GM23248 (cell line): ENCODE results near the gene SMCHD1. TPM values are rescaled to one million over a fixed set of nuclear protein-coding genes. Genes with fewer than 3 reads are reported as not detected.
"Not testable (repeated sequence)": the region's sequence is repeated elsewhere in the genome, so short reads cannot be mapped to it uniquely, and the experiment has no call there.

Experiments
- DNase-seq: peaks from one replicate; pipeline ENCODE4 v3.0.0-alpha.2; 2015
- H2AFZ ChIP-seq: fragments of 200-600 bp; sonication (generic); 2 replicates; pipeline ENCODE4 v1.6.1; 2016; ENCODE audit warnings: antibody characterized with exemption
- H3F3A ChIP-seq: fragments of 200-600 bp; sonication (generic); 2 replicates; pipeline ENCODE4 v1.6.1; 2016; ENCODE audit warnings: mild to moderate bottlenecking, antibody characterized with exemption, mixed run types; ENCODE audit not compliant: insufficient read depth
- H3K27ac ChIP-seq: fragments of 200-600 bp; sonication (generic); 2 replicates; pipeline ENCODE4 v1.5.1; 2016; ENCODE audit warnings: mild to moderate bottlenecking
- H3K27me3 ChIP-seq: fragments of 200-600 bp; sonication (generic); replicated peaks from 2 replicates; pipeline ENCODE4 v1.6.1; 2016; ENCODE audit warnings: mild to moderate bottlenecking; ENCODE audit not compliant: insufficient read depth
- H3K36me3 ChIP-seq: fragments of 200-600 bp; sonication (generic); 2 replicates; pipeline ENCODE4 v1.6.1; 2016; ENCODE audit warnings: low read depth, mild to moderate bottlenecking
- H3K4me1 ChIP-seq: fragments of 200-600 bp; sonication (generic); 2 replicates; pipeline ENCODE4 v1.6.1; 2016; ENCODE audit warnings: mild to moderate bottlenecking; ENCODE audit not compliant: insufficient read depth
- H3K4me2 ChIP-seq: fragments of 200-600 bp; sonication (generic); one replicate; pipeline ENCODE4 v1.6.1; 2016; ENCODE audit warnings: mild to moderate bottlenecking; ENCODE audit not compliant: unreplicated experiment
- H3K4me3 ChIP-seq: fragments of 200-600 bp; sonication (generic); 2 replicates; pipeline ENCODE4 v1.5.1; 2016; ENCODE audit warnings: mild to moderate bottlenecking
- H3K79me2 ChIP-seq: fragments of 200-600 bp; sonication (generic); 2 replicates; pipeline ENCODE4 v1.6.1; 2016; ENCODE audit warnings: mild to moderate bottlenecking; ENCODE audit not compliant: insufficient read depth
- H3K9ac ChIP-seq: fragments of 200-600 bp; sonication (generic); 2 replicates; pipeline ENCODE4 v1.6.1; 2016; ENCODE audit warnings: mild to moderate bottlenecking
- H3K9me2 ChIP-seq: fragments of 200-600 bp; sonication (generic); 2 replicates; pipeline ENCODE4 v1.6.1; 2016; ENCODE audit warnings: mixed run types, mild to moderate bottlenecking, moderate library complexity; ENCODE audit not compliant: insufficient read depth
- H3K9me3 ChIP-seq: fragments of 200-600 bp; sonication (generic); one replicate; pipeline ENCODE4 v1.6.1; 2017; ENCODE audit warnings: low read depth
- H4K20me1 ChIP-seq: fragments of 200-600 bp; sonication (generic); 2 replicates; pipeline ENCODE4 v1.6.0; 2016; ENCODE audit not compliant: insufficient read depth
- EZH2 ChIP-seq: fragments of 200-600 bp; sonication (generic); IDR thresholded peaks from 2 replicates; pipeline ENCODE4 v1.6.1; 2018; ENCODE audit warnings: antibody characterized with exemption, mild to moderate bottlenecking; ENCODE audit not compliant: insufficient read depth, poor library complexity, severe bottlenecking
- EZH2phosphoT487 ChIP-seq: fragments of 200-600 bp; sonication (generic); IDR thresholded peaks from 2 replicates; pipeline ENCODE4 v1.6.1; 2018; ENCODE audit warnings: antibody characterized with exemption, moderate library complexity, mild to moderate bottlenecking, low read depth; ENCODE audit not compliant: insufficient read depth
- WGBS, 2 experiments: methylation state at CpG; one replicate each; pipeline ENCODE4 v1.1.6; 2015 to 2017; ENCODE audit warnings: low lambda C conversion rate in 2 of 2, low coverage in 1 of 2; ENCODE audit errors: missing lambda C conversion rate in 2 of 2; 5-methylcytosine and 5-hydroxymethylcytosine counted together
- in situ Hi-C: fragments of 300-500 bp; cut with MboI; formaldehyde crosslinking; loops from 2 replicates; pipeline ENCODE4 v1.15.0; 2020
- polyA plus RNA-seq: library from polyadenylated mRNA; unstranded; fragments of >200 nt; fragmentation: Nextera tagmentation; extraction: Ambion mirVana; gene quantifications from 2 replicates; pipeline ENCODE4 v1.2.1, GENCODE V29; 2016
- total RNA-seq: library from RNA; depleted of rRNA; stranded (reverse); fragments of >200 nt; shearing (Covaris generic); gene quantifications from 2 replicates; pipeline ENCODE4 v1.2.3, GENCODE V29; 2014

The SMCHD1 gene
- total and polyA plus RNA-seq, 2 experiments from 2014 or later, result 6.4 to 34.0 TPM

DNA sequence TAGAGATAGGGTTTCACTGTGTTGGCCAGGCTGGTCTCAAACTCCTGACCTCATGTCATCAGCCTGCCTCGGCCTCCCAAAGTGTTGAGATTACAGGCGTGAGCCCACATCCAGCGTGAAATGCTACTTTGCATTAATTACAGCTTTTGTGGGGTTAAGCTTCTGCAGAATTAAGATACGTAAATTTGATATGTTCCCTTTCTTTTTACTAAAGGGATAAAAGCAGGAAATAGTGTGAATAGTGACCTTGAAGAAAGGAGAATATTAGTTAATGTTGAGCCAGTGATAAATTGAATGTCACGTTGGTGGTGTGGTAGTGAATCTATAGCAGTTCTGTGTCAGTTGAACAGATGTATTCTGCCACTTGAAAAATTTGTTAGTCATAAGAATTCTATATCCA, 16.9 kb downstream of the SMCHD1 start:
- 96 to 97% methylated on average over 5 of the region's 5 CpGs for WGBS, 2 experiments
- Histone ChIP-seq H3K4me3 (no peak overlapping the region), H3K79me2 (peaks cover 91% of the 10 kb centered on the region), H4K20me1 (no peaks in the 10 kb centered on the region), H3K27me3 (no peaks in the 10 kb centered on the region), H3K9me2 (no peaks in the 10 kb centered on the region), H3K27ac (no peak overlapping the region), H3K36me3 (peaks cover 48% of the 10 kb centered on the region), H3K4me2 (no peak overlapping the region), H3F3A (no peaks in the 10 kb centered on the region), H3K9me3 (no peaks in the 10 kb centered on the region), H2AFZ (no peak overlapping the region), H3K9ac (no peak overlapping the region), H3K4me1 (no peaks in the 10 kb centered on the region)
- TF ChIP-seq EZH2phosphoT487, result no peak
- no peak for TF ChIP-seq EZH2
- in situ Hi-C loops, result no loop called here
- DNase-seq, result no peak

DNA sequence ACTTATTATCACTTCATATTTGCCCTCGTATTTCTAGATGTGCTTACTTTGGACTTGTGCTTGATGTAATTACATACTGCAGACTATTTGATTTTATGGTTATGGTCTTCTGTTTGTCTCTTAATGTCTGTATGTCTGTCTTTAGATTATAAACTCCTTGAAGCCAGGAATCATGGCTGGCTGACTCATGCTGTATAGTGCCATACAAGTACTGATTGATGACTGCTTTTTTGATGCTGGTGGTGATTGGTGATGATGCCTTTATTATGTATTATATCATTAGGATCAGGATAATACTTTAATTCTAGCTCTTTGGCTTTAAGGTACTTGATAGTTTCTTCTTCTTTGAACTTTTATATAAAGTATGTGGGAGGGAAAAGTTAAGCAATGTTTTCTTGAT, 17.3 kb downstream of the SMCHD1 start:
- no peak overlapping the region for H3K4me2 ChIP-seq
- H3K36me3 ChIP-seq, result peaks cover 48% of the 10 kb centered on the region
- no peak overlapping the region for H3K4me3 ChIP-seq
- H3K79me2 ChIP-seq, result peaks cover 87% of the 10 kb centered on the region
- no peaks in the 10 kb centered on the region for H3K4me1 ChIP-seq
- 100% methylated on average over 1 of the region's 1 CpG for WGBS, 2 experiments
- no peaks in the 10 kb centered on the region for H3K27me3 ChIP-seq
- no peaks in the 10 kb centered on the region for H3K9me3 ChIP-seq
- TF ChIP-seq EZH2, result no peak
- no peak for TF ChIP-seq EZH2phosphoT487
- H2AFZ ChIP-seq, result no peak overlapping the region
- DNase-seq, result no peak
- no peak overlapping the region for H3K9ac ChIP-seq
- in situ Hi-C loops, result no loop called here
- no peaks in the 10 kb centered on the region for H3K9me2 ChIP-seq
- no peaks in the 10 kb centered on the region for H4K20me1 ChIP-seq
- no peak overlapping the region for H3K27ac ChIP-seq
- H3F3A ChIP-seq, result no peaks in the 10 kb centered on the region

DNA sequence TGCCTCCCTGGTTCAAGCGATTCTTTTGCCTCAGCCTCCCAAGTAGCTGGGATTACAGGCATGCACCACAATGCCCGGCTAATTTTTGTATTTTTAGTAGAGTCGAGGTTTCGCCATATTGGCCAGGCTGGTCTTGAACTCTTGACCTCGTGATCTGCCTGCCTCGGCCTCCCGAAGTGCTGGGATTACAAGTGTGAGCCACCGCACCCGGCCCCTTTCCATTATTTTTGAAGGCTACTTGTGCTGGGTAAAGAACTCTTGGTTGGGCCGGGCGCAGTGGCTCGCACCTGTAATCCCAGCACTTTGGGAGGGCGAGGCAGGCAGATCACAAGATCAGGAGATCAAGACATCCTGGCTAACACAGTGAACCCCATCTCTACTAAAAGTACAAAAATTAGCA, 23.4 kb downstream of the SMCHD1 start:
- H3K4me2 ChIP-seq, H3K36me3 ChIP-seq, H3K9me3 ChIP-seq, H3F3A ChIP-seq, in situ Hi-C loops, H4K20me1 ChIP-seq, H3K4me3 ChIP-seq, H3K4me1 ChIP-seq, H3K9me2 ChIP-seq, H3K27me3 ChIP-seq, H3K27ac ChIP-seq, H2AFZ ChIP-seq, DNase-seq, H3K9ac ChIP-seq: not testable (repeated sequence)
- WGBS, 2 experiments, result 97% methylated on average over 13 of the region's 13 CpGs
- peaks cover 77% of the 10 kb centered on the region for H3K79me2 ChIP-seq

GRCh38 chr18:2680216-2680792, 24.8 kb downstream of the SMCHD1 start:
- in situ Hi-C loops, result loop anchor here (10.0 kb wide), 1 partner anchor 64 kb away; no protein-coding TSS in a partner anchor
- no peaks in the 10 kb centered on the region for H3K9me2 ChIP-seq
- DNase-seq, result no peak
- H3K27me3 ChIP-seq, result no peaks in the 10 kb centered on the region
- 29% methylated on average over 2 of the region's 2 CpGs for WGBS, 2 experiments
- no peaks in the 10 kb centered on the region; the same call in none of the 2 replicates for H3F3A ChIP-seq
- H3K9ac ChIP-seq, result no peak overlapping the region
- no peak overlapping the region for H2AFZ ChIP-seq
- TF ChIP-seq EZH2phosphoT487 (no peak), EZH2 (no peak)
- no peak overlapping the region for H3K27ac ChIP-seq
- no peaks in the 10 kb centered on the region for H3K9me3 ChIP-seq
- peaks cover 6% of the 10 kb centered on the region; the same call in 1 of the 2 replicates for H3K4me1 ChIP-seq
- H3K79me2 ChIP-seq, result peaks cover 77% of the 10 kb centered on the region
- no peak overlapping the region for H3K4me2 ChIP-seq
- H3K36me3 ChIP-seq, result peaks cover under 1% of the 10 kb centered on the region; the same call in 1 of the 2 replicates
- H4K20me1 ChIP-seq, result no peaks in the 10 kb centered on the region
- no peak overlapping the region for H3K4me3 ChIP-seq

DNA sequence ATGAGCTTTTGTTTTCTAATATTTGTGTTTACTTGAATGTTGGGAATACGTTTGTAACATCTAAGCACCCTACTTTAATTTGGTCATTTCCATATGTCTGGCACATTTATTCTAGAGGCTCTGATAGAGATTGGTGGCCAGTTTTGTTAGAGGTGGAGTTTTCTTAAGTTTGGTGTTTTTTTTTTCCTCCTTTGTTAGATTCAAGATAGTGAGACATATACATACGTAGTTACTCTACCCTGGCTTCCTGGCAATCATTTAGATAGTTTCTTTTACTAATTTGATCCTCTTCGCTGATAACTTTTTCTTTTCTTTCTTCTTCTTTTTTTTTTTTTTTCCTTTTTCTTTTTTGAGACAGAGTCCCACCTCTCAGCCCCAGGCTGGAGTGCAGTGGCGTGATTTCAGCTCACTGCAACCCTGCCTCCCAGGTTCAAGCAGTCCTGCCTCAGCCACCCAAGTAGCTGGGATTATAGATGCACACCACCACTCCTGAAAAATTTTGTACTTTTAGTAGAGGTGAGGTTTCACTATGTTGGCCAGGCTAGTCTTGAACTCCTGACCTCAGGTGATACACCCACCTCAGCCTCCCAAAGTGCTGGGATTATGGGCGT, 26.6 kb downstream of the SMCHD1 start:
- Histone ChIP-seq H3K9ac (no peak overlapping the region), H3K4me1 (peaks cover 6% of the 10 kb centered on the region; the same call in 1 of the 2 replicates), H3K4me2 (no peak overlapping the region), H3K4me3 (no peak overlapping the region), H3K27me3 (no peaks in the 10 kb centered on the region), H3K9me3 (no peaks in the 10 kb centered on the region), H3K36me3 (peaks cover 18% of the 10 kb centered on the region), H3K79me2 (peaks cover 78% of the 10 kb centered on the region), H3K27ac (no peak overlapping the region), H4K20me1 (no peaks in the 10 kb centered on the region), H2AFZ (no peak overlapping the region), H3F3A (peaks cover 2% of the 10 kb centered on the region), H3K9me2 (no peaks in the 10 kb centered on the region)
- 93 to 95% methylated on average over 5 of the region's 5 CpGs for WGBS, 2 experiments
- no peak for TF ChIP-seq EZH2phosphoT487
- TF ChIP-seq EZH2, result no peak
- DNase-seq, result no peak
- in situ Hi-C loops, result loop anchor here (10.0 kb wide), 1 partner anchor 63 kb away; no protein-coding TSS in a partner anchor
